SH-SY5Y (cell line): ENCODE results near the gene SGCD.

Experiments used
- GATA2 ChIP-seq: IDR thresholded peaks from 2 replicates; pipeline ENCODE4 v1.6.1; 2011; ENCODE audit warnings: mild to moderate bottlenecking, low read depth, low read length
- GATA3 ChIP-seq: IDR thresholded peaks from 2 replicates; pipeline ENCODE4 v1.6.1; 2011; ENCODE audit warnings: low read depth, mild to moderate bottlenecking, low read length, moderate library complexity

DNA sequence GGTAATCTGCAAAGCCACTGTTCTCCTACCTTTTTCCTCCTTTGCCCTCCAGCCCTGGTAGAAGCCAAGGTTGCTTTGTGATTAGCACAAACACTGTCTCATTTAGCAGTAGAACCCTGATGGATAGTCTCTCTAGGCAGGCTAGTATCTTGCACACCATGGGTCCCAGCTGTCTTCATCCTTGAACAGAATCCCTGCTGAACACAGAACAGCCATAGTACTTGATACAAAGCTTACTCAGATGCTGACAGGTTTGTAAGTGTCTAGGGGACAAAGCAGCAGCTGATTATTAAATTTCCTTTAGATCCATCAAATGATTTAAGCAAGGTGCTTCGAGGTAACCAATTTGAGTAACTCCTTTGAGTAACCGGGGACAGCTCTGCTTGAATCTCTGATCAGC is 359.4 kb downstream of the SGCD start:
- TF ChIP-seq GATA2 (no peak), GATA3 (no peak)
